ENCODE data around the gene BOLA1. TPM values are rescaled to one million over a fixed set of nuclear protein-coding genes. Genes with fewer than 3 reads are reported as not detected.
A peak's percentile ranks its signal among the peaks of the same experiment; 100 is the strongest.
"Not testable (repeated sequence)": the region's sequence is repeated elsewhere in the genome, so short reads cannot be mapped to it uniquely, and the experiment has no call there.

Gene BOLA1
- total RNA-seq, result 16.7 TPM
- long read RNA-seq, transcript BOLA1-202 (2 exons, 859 nt), result major isoform, 13 of 15 reads
- long read RNA-seq, partial matches to known transcripts, result 0 of 15 reads
- long read RNA-seq, other reads (novel, unspliced or antisense), result 1 of 15 reads

- DNase-seq (peak; percentile 95), ATAC-seq (peak; percentile 99)
- intact Hi-C loops (cut with micrococcal nuclease), result no loop called here
Measured at GRCh38 chr1:149899460-149900284, at the start of gene BOLA1. Gene BOLA1 (plus strand): TSS chr1:149899568. CDS start chr1:149900060, 492 bp downstream.

- ATAC-seq, result no peak
- intact Hi-C loops (cut with micrococcal nuclease), result no loop called here
Measured at GRCh38 chr1:149849947-149850360, 49.4 kb upstream of the BOLA1 start.

GRCh38 chr1:149850732-149851345, 48.5 kb upstream of the BOLA1 start:
- DNase-seq; intact Hi-C loops (cut with micrococcal nuclease): not testable (repeated sequence)
- ATAC-seq, result peak; percentile 87

More at GRCh38 chr1:149849947-149850360, 49.4 kb upstream of the BOLA1 start:
- no peak for DNase-seq

- ATAC-seq, result peak; percentile 75
- intact Hi-C loops (cut with micrococcal nuclease); DNase-seq: not testable (repeated sequence)
Measured at GRCh38 chr1:149851585-149852213, 47.7 kb upstream of the BOLA1 start.

GRCh38 chr1:149852263-149852662, 47.1 kb upstream of the BOLA1 start:
- intact Hi-C loops (cut with micrococcal nuclease); DNase-seq: not testable (repeated sequence)
- ATAC-seq, result peak; percentile 72

- intact Hi-C loops (cut with micrococcal nuclease); DNase-seq; ATAC-seq: not testable (repeated sequence)
Measured at GRCh38 chr1:149860271-149860670, 39.1 kb upstream of the BOLA1 start.

- intact Hi-C loops (cut with micrococcal nuclease), result not testable (repeated sequence)
- ATAC-seq, result peak; percentile 88
Measured at GRCh38 chr1:149860684-149861496, 38.5 kb upstream of the BOLA1 start.

GRCh38 chr1:149861497-149862054, 37.8 kb upstream of the BOLA1 start:
- DNase-seq; intact Hi-C loops (cut with micrococcal nuclease): not testable (repeated sequence)
- peak; percentile 58 for ATAC-seq

More at GRCh38 chr1:149860684-149861496, 38.5 kb upstream of the BOLA1 start:
- DNase-seq, result not testable (repeated sequence)

- intact Hi-C loops (cut with micrococcal nuclease); ATAC-seq; DNase-seq: not testable (repeated sequence)
Measured at GRCh38 chr1:149866887-149867286, 32.5 kb upstream of the BOLA1 start.

- ATAC-seq; DNase-seq; intact Hi-C loops (cut with micrococcal nuclease): not testable (repeated sequence)
Measured at GRCh38 chr1:149873060-149873459, 26.3 kb upstream of the BOLA1 start.

GRCh38 chr1:149877211-149877946, 22.0 kb upstream of the BOLA1 start:
- no peak for DNase-seq
- intact Hi-C loops (cut with micrococcal nuclease), result no loop called here
- peak; percentile 23 for ATAC-seq

- DNase-seq (no peak), ATAC-seq (no peak)
- intact Hi-C loops (cut with micrococcal nuclease), result no loop called here
Measured at GRCh38 chr1:149879556-149879955, 19.8 kb upstream of the BOLA1 start.

GRCh38 chr1:149881876-149882275, 17.5 kb upstream of the BOLA1 start:
- DNase-seq, result no peak
- intact Hi-C loops (cut with micrococcal nuclease), result no loop called here
- no peak for ATAC-seq

- no peak for ATAC-seq
- DNase-seq, result no peak
- intact Hi-C loops (cut with micrococcal nuclease), result no loop called here
Measured at GRCh38 chr1:149883598-149884247, 15.6 kb upstream of the BOLA1 start.

GRCh38 chr1:149884433-149885338, 14.7 kb upstream of the BOLA1 start:
- intact Hi-C loops (cut with micrococcal nuclease), result no loop called here
- no peak for ATAC-seq
- no peak for DNase-seq
